ENCODE measurements around the gene RAB7B.

RAB7B gene

GRCh38 chr1:205973377-205974232 lies 29.6 kb downstream of the RAB7B start:
- DNase-seq (ENCODE audit: low spot score), result no peak

DNA sequence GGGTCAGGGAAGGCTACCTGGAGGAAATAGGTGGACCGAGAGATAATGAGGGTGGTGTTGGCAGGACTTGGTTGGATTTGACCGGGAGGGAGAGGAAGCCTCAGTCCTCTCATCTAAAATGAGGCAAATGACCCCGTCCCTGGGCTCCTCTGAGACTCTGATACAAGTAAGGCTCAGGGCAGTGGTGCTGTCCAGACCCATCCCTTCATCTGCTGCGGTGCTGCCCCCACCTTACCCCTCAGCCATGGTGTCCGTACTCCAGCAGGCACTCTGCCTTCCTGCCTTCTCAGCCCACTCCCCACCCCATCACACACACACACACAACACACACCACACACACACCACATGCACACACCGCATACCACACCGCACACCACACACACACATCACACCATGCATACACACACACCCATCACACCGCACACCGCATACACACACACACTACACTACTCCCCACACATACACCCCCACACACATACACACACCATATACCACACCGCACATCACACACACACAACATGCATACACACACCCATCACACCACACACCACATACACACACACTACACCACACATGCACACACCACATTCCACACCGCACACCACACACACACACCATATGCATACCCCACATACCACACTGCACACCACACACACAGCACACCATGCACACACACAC lies 30.6 kb downstream of the RAB7B start:
- DNase-seq (ENCODE audit: low spot score), result no peak

GRCh38 chr1:205972081-205972480 lies 31.1 kb downstream of the RAB7B start:
- DNase-seq (ENCODE audit: low spot score), result no peak

DNA sequence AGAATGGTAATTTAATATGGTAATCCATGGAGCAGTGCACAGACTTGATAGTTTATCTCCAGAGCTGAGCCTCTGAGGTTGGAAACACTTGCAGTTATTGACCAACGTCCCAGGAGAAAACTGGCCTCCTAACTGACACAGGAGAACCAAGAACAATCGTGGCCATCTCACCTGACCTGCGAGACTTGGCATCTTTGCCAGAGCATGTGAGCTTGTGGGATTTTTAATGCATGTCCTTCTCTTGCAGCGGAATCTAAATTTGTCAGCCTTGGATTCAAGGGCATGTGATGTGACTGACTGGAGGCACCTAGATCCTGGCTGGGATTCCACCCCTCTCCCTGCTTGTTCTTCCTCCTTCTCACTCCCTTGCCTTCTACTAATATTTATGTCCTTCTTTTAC lies 32.1 kb downstream of the RAB7B start:
- DNase-seq (ENCODE audit: low spot score), result no peak

DNA sequence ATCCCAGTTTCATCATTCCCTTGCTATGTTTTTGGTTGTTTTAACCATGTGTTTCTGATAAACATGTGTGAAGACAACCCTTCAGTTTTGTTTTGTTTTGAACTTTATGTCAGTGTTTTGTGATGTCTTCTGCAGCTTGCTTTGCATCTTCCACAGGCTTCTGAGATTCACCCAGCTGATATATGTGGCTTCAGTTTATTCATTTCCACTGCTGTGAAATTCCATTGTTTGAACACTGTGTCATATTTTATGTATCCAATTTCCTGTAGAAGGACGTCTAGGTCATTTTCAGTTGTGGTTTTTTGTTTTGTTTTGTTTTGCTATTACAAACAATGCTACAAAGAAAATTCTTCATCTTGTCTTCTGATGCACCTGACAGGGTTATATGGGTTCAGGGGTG lies 32.7 kb downstream of the RAB7B start:
- no peak for DNase-seq (ENCODE audit: low spot score)

- no peak for DNase-seq (ENCODE audit: low spot score)
These were observed 34.0 kb downstream of the RAB7B start for GRCh38 chr1:205969229-205969628.

DNA sequence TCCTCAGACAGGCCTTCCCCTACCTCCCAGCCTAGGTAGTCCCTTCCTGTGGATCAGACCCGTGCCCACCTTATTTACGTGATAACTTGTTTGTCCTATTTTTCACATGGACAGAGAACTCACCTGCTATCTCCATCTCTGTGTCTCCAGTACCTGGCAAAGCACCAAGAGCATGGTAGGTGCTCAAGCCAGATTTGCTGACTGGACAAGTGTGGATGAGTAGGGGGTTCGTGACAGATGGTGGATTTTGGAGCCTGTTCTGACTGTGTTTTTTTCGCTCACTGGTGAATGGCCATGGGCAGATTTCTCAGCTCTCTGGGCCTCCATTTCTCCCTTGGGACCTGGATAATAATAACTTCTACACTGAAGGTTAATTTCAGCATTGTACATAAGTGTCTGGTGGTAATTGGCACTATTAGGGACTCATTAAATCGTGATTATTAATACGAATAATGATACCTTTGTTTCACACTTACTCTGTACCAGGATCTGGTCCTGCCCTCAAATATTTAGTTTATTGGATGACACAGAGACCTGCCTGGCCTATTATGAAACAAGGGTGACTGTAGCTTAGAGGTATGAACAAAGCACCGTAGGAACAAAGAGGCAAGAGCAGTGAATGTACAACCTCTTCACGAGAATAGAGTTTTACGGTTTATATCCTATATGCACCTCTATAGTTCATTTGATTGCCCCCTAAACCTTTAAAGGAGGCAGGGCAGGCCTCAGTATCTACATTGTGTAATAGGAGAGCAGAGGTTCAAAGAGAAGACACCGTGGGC lies 35.5 kb downstream of the RAB7B start:
- DNase-seq (ENCODE audit: low spot score), result no peak

GRCh38 chr1:205965036-205965884 lies 37.9 kb downstream of the RAB7B start:
- peak; percentile 55 for DNase-seq (ENCODE audit: low spot score)

- DNase-seq (ENCODE audit: low spot score), result no peak
These were observed 39.6 kb downstream of the RAB7B start for GRCh38 chr1:205963352-205964155.

- DNase-seq (ENCODE audit: low spot score), result no peak
These were observed 40.4 kb downstream of the RAB7B start for GRCh38 chr1:205962821-205963221.

DNA sequence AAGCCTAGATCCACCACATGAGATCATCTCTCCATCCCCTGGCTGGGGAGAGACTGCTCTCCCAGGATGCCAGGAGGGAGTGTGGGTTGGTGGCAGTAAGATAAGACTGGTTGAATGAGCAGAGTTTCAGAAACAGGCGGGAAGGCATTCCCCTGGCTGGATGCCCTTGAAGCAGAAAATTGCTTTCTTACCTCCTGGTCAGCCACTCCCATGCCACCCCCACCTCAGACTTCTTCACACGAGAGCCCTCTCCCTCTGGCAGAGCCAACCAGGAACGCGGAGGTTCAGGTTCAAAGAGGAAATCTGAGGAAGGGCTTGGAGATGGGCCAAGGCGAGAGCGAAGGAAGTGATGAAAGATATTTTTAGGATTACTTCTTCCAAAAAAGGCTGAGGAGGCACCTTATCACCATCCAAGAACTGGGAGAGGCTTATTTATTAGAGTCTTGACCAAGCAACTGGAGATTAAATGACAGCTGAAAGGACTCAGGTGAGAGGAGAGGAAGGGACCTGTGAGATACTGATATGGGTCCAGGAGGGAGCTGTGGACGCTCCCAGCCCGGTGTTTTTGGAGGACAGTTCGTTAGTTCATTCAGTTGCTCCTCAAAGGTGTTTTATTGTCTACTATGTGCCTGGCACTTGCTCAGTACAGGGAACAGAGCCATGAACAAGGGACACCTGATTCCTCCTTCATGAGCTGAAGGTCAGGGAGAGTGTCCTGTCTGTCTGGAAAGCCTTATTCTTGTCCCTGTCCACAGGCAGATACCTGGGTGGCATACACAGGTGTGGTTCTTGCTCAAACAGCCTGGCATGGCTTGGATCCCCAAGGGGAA lies 41.0 kb downstream of the RAB7B start:
- no peak for DNase-seq (ENCODE audit: low spot score)

GRCh38 chr1:205961405-205961804 lies 41.8 kb downstream of the RAB7B start:
- DNase-seq (ENCODE audit: low spot score), result no peak

GRCh38 chr1:205959789-205960188 lies 43.4 kb downstream of the RAB7B start:
- no peak for DNase-seq (ENCODE audit: low spot score)

DNA sequence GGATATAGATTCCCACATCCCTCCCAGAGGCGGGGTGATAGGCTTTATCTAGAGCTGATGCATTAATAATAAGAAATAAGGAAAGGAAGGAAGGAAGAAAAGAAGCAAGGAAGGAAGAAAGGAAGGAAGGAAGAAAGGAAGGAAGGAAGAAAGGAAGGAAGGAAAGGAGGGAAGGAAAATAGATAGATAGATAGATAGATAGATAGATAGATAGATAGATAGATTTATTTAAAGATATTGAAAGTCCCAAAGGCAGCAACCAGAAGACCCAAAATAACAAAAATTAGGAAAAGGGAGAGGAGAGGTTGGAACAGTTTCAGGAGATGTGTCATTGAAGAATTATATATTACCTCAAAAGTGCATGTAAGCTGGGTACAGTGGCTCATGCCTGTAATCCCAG lies 47.7 kb downstream of the RAB7B start:
- no peak for DNase-seq (ENCODE audit: low spot score)

- DNase-seq (ENCODE audit: low spot score), result no peak
These were observed 48.3 kb downstream of the RAB7B start for GRCh38 chr1:205954819-205955404.

- no peak for DNase-seq (ENCODE audit: low spot score)
These were observed 51.4 kb downstream of the RAB7B start for GRCh38 chr1:205951746-205952145.

DNA sequence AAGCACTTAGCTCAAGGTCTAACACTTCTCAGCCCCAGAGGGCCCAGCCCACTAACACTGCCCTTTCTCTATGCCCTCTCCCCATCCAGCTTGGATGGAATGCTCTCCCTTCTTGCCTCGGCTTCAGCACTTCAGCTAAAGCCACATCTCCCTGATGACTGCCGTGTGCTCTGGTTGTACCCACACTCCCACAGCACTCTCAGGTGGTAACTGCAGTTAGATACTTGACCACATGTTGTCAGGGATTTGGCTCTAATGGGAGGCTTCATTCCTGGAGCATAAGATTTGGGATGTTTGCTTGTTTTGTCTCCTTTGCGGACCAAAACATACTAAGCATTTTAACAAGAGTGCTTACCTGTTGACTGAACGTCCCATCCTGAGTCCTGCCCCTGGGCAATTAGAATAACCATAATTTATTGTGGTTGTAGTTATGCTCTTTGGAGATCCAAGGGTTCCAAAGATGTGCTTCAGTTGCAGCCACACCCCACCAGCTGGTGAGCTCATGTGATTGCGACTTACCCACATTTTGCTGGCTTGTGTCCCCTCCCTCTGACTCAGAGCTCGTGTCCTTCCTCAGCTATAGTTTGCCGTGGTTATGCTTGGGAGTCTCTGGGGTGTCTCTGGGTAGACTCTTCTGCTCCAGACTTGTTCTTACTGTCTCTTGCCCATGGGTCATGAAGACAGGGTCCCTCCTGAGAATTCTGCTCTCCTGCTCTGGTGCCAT lies 52.2 kb downstream of the RAB7B start:
- DNase-seq (ENCODE audit: low spot score), result no peak

DNA sequence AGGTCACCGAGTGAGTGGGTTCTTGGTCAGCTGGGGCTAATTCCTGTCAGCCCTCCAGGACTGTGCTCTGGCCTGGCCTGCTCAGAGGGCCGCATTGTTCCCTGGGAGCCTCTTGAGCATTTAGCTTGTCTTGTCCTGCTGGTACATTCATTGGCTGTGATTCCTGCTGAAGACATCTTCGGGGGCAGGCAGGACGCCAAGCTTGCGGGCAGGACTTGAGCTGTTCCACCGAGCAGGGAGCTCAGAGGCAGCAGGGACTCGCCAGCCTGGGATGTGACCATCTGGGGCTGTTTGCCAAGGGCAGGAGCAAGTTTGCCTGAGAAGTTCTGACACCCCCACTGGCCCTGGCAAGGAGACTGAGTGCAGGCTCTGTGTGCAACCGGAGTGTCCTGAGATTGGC lies 52.9 kb downstream of the RAB7B start:
- no peak for DNase-seq (ENCODE audit: low spot score)

- no peak for DNase-seq (ENCODE audit: low spot score)
These were observed 53.4 kb downstream of the RAB7B start for GRCh38 chr1:205949753-205950152.

All from NAMALWA (cell line).